Epidermal melanocyte (primary cell): ENCODE measurements around the gene RNF217.
A peak's percentile ranks its signal among the peaks of the same experiment; 100 is the strongest.

Experiments
- DNase-seq: peaks from one replicate; pipeline ENCODE4 v3.0.0; 2011; ENCODE audit warnings: low spot score; ENCODE audit not compliant: insufficient read length

Gene RNF217

GRCh38 chr6:124989136-124989983, 27.1 kb downstream of the RNF217 start:
- DNase-seq: no peak

GRCh38 chr6:124990988-124991387, 28.8 kb downstream of the RNF217 start:
- DNase-seq: no peak

GRCh38 chr6:124991764-124992295, 29.6 kb downstream of the RNF217 start:
- DNase-seq: no peak

GRCh38 chr6:124993327-124993726, 31.1 kb downstream of the RNF217 start:
- DNase-seq: no peak

GRCh38 chr6:124994648-124995047, 32.4 kb downstream of the RNF217 start:
- no peak for DNase-seq

- no peak for DNase-seq
These were observed 32.9 kb downstream of the RNF217 start for GRCh38 chr6:124995131-124995530.

GRCh38 chr6:124995645-124996325, 33.5 kb downstream of the RNF217 start:
- no peak for DNase-seq

GRCh38 chr6:124996411-124996810, 34.2 kb downstream of the RNF217 start:
- no peak for DNase-seq

- DNase-seq: no peak
These were observed 35.1 kb downstream of the RNF217 start for GRCh38 chr6:124997196-124997875.

- DNase-seq: no peak
These were observed 37.0 kb downstream of the RNF217 start for GRCh38 chr6:124999105-124999764.

GRCh38 chr6:125001684-125002405, 39.6 kb downstream of the RNF217 start:
- DNase-seq: peak; percentile 70

- DNase-seq: no peak
These were observed 40.1 kb downstream of the RNF217 start for GRCh38 chr6:125002406-125002741.

GRCh38 chr6:125003070-125003469, 40.8 kb downstream of the RNF217 start:
- no peak for DNase-seq

- DNase-seq: no peak
These were observed 42.0 kb downstream of the RNF217 start for GRCh38 chr6:125004198-125004597.

GRCh38 chr6:125004797-125005595, 42.8 kb downstream of the RNF217 start:
- no peak for DNase-seq

- no peak for DNase-seq
These were observed 46.0 kb downstream of the RNF217 start for GRCh38 chr6:125008261-125008703.

- DNase-seq: no peak
These were observed 46.7 kb downstream of the RNF217 start for GRCh38 chr6:125008957-125009356.

GRCh38 chr6:125009578-125009977, 47.3 kb downstream of the RNF217 start:
- DNase-seq: no peak

- no peak for DNase-seq
These were observed 51.9 kb downstream of the RNF217 start for GRCh38 chr6:125013938-125014660.
